HG03565 (cell line): ENCODE measurements around the gene EFEMP2.

Source experiments
- ATAC-seq: cut with Tn5 transposase; IDR thresholded peaks from one replicate; pipeline ENCODE4 v1.9.1; 2021; ENCODE audit warnings: mild to moderate bottlenecking, moderate library complexity; ENCODE audit not compliant: unreplicated experiment

EFEMP2 gene

DNA sequence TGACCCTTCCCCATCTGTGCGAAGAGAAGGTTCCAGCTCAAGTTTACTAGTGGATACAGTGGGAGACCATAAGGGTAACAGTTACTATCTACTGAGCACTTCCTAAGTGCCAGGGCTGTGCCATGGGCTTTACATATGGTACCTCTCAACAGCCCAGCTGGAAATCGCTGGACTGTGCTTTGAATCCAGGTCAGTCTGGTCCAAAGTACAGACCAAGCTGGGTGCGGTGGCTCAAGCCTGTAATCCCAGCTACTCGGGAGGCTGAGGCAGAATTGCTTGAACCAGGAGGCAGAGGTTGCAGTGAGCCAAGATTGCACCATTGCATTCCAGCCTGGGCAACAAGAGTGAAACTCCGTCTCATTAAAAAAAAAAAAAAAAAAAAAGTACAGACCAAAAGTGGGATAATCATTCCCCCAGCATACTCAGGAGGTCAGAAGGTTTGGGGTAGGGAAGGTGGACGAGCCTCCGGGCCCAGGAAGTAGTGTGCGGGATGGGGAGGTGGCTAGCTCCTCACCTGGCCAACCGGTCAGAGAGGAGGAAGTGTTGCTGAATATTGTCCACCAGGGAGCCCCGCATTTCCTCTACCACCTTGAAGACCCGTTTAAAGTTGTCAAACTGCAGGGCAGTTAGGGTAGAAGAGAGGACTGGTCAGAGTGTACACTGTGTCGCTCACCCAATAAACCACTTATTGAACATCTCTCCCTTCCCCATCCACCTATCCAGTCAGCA is 13.4 kb upstream of the EFEMP2 start:
- ATAC-seq = no peak

DNA sequence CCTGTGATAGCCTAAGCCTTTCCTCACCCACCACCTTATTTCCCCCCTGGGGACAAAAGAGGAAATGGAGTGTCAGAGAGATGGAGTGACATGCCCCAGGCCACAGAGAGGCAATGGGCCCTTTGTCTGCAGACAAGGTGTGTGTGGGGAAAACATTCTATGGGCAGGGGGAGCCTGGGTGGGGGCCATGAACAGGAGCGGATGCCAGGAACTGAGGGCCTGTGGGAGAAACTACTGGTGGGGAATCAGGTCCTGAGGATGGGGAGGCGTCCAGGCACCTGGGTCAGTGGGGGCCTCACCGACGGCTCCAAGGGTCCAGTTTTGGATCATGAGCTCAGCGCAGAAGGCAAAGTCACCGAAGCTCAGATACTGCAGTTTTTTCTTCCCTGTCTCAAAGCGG is 12.6 kb upstream of the EFEMP2 start:
- ATAC-seq = no peak

DNA sequence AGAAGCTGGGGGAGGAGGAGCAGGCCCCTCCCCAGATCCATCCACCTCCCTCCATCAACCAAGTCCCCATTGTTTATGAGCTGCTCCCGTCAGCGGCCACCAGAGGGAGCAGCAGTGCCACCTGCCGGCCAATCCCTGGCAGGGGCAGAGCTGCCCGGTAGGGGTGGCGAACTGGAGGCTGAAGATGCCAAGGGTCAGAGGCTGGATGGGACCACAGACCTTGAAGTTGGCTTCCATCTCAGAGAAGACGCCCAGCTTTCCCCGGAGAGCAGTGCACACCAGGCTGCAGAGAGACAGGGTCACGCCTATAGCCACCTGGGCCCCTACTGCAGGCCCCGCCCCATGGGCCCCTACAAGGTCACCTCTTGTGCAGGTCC is 12.1 kb upstream of the EFEMP2 start:
- ATAC-seq = peak; percentile 28

DNA sequence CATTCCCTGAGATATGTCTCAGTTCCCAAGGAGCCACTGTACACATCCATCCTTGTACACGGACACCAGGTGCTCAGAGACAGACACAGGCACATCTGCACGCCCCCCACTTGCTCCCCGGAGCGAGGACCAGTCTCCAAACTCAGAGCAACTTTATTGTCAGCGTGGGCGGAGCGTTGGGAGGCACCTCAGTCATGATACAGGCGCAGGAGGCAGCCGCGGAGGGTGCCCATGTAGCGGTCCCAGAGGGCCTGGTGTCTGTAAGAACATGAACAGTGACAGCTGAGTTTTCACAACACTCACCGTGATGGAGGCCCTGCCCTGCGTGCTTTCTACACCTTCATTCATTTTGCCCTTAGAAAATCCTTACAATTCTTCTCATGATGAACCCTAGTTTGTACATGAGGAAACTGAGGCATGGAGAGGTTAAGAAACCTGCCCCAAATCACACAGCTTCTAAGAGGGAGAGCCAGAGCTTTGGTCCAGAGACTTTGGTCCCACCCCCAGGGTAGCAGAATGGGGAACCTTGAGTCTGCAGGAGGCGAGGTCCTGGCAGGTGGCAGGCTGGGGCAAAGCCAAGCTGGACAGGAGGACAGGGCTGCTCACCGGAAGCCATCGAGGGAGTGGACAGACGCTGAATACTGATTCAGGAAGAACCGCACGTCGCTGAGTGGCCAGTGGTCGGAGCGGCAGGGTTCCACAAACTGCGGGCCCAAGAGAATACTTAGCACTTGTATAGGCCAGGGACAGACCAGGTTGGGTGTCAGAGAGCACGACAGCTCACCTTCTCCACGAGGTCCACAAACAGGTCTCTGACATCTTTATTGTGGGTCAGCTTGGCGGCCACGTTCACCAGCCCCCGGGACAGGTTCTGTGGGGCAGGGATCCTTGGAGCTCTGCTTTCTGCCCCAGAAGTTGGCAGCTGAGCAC is 11.5 kb upstream of the EFEMP2 start:
- ATAC-seq = no peak

DNA sequence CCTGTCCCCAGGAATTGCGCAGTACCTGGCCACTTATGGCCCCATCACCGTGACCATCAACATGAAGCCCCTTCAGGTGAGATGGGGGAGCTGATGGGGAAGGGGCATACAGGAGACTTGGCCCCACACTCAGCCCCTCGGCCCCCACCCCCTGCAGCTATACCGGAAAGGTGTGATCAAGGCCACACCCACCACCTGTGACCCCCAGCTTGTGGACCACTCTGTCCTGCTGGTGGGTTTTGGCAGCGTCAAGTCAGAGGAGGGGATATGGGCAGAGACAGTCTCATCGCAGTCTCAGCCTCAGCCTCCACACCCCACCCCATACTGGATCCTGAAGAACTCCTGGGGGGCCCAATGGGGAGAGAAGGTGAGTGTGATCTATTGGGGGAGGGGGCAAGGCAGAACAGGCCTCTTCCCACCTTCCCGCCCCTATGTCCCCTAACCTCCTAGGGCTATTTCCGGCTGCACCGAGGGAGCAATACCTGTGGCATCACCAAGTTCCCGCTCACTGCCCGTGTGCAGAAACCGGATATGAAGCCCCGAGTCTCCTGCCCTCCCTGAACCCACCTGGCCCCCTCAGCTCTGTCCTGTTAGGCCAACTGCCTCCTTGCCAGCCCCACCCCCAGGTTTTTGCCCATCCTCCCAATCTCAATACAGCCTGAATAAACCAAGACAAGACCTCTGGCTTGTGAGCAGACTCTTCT is 10.6 kb upstream of the EFEMP2 start:
- no peak for ATAC-seq

DNA sequence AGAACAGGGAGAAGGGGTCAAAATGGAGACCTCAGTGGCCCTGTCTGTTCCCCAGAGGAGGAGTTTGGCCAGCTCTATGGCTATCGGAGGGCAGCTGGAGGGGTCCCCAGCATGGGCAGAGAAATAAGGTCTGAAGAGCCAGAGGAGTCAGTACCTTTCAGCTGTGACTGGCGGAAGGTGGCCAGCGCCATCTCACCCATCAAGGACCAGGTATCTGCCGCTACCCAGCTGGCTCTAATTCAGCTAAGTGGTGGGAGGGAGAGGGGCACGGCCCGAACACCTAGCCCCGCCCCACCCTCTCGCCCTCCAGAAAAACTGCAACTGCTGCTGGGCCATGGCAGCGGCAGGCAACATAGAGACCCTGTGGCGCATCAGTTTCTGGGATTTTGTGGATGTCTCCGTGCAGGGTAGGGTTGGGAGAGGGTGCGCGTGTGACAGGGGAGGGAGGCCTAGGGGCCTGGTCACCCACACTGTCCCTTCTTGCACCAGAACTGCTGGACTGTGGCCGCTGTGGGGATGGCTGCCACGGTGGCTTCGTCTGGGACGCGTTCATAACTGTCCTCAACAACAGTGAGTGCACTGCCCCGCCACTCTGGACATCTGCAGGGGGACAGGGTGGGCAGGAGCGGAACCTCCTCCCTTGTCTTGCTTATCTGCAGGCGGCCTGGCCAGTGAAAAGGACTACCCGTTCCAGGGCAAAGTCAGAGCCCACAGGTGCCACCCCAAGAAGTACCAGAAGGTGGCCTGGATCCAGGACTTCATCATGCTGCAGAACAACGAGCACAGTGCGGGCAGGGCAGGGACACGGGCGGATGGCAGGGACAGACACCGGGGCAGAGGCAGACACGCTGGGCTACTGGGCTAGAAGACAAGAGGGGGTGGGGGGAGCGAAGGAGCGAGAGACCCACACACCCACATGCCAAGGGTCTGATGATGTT is 9.8 kb upstream of the EFEMP2 start:
- ATAC-seq = no peak

DNA sequence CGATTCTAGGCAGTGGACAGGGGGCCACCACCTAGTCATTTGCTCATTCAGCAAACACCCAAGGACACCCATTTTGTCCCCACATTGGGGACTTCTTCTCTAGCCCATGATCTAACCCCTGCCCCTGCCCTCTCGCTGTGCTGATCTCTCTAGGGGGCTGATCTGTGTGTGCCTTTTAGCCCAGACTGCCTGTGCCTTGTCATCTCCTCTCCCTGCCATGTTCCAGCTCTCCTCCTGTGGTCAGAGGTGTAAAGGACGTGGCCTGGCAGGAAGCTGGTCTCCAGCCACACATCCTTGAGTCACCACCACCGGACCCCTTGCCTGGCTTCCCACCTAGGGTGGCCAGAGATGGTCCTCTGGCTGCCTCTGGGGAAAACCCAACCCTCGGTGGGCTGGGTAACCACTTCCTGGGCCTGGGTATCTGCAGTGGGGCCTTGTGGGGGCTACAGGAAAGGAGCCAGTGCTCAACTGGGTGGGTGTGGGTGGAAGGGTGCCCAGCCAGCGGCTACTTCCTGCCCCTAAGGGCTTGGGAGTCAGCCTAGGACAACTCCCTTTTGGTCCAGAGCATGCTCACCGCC is 8.3 kb upstream of the EFEMP2 start:
- no peak for ATAC-seq

DNA sequence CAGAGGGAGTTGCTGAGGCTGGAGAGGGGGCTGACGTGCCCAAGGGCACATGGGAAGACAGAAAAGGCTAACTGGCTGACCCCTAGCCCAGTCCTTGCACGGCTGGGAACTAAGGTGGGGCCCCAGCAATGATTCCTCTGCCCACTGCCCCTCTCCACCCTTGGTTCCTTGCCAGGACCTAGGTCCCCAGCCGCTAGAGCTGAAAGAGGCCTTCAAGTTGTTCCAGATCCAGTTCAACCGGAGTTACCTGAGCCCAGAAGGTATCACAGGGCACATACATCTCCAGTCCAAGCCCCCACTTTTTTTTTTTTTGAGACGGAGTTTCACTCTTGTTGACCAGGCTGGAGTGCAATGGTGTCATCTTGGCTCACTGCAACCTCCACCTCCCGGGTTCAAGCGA is 7.4 kb upstream of the EFEMP2 start:
- no peak for ATAC-seq

DNA sequence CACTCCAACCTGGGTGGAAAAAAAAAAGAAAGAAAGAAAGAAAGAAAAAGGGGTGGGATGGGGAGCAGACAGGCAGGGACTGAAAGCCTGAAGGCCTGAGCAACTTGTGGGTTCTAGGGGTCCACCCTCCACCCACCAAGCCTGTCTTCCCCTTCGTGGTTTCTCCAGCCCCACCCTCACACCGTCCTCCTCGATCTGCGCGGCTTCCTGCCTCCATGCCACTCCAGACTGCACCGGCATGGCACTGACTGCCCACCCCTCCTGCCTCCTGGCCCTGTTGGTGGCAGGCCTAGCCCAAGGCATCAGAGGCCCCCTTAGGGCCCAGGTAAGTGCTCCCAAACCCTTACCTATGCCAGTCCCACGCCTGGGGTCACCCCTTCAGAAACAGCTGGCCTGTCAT is 7.0 kb upstream of the EFEMP2 start, which contains the start of gene CTSW:
Gene CTSW, plus strand, starts transcription at position 221 of the 400 bp plus-strand sequence. Its CDS starts 18 bp downstream, at position 239.
- ATAC-seq = no peak

DNA sequence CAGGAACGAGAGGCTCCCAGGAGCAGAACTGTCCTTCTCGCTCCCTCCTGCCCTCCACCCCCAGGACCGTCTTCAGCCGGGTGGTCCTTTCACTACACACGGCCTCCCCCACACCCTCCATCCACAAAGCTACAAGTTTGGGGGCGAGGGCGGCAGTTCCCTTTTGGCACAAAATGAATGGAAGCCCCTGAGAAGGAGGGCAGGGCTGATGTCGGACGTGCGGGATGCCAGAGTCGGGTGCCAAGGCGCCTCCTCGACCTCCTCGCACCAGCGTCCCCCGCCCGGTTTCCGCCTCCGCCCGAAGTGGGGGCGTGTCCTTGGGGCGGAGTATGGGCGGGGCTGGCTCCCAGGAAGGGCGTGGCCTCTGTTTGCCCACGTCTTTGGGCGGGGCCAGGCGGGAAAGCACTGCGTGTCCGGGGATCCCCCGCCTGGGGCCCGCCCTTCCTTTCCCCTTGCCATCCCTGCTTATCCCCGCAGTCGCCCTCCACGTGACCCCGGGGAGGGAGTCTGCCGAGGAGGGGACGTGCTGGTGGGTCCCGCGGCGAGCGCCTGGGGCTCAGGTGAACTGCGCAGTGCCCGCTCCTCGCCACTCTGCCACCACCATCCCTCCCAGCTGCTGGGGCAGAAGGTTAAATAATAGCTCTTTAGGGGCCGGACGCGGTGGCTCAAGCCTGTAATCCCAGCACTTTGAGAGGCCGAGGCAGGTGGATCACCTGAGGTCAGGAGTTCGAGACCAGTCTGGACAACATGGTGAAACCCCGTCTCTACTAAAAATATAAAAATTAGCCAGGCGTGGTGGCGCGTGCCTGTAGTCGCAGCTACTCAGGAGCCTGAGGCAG is 937 bp upstream of the EFEMP2 start:
- peak; percentile 74 for ATAC-seq

DNA sequence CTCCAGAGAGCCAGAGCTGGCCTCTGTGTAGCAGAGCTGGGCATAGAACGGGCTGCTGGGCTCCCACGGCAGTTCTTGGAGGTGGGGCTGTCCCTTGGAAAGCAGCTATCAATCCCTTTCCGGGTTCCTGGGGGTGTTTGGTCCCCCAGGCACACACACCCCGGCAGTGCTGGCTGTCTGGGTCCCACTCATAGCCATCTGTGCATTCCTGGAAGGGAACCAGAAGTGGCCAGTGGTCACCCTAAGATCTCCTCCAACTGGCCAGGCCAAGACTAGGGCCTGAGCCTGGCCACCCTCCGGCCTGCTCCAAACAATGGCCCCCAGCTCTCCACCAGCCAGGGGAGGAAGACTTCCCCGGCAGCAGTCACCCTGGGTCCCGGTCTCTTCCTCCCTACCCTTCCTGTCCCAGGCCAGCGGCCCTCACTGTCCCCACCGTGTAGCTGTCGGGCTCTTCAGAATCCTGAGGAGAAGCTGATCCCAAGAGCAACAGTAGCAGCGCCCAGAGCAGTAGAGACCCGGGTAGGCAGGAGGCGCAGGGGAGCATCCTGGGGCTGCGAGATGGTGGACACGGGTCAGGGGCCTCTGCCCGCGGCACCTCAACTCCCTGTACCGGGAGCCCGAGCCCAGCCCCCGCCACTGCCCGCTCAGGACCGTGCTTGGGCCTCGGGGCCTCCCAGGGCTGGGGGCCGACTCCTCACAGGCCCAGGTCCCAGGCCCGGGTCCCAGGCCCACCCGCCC is 620 bp downstream of the EFEMP2 start:
- ATAC-seq = no peak

DNA sequence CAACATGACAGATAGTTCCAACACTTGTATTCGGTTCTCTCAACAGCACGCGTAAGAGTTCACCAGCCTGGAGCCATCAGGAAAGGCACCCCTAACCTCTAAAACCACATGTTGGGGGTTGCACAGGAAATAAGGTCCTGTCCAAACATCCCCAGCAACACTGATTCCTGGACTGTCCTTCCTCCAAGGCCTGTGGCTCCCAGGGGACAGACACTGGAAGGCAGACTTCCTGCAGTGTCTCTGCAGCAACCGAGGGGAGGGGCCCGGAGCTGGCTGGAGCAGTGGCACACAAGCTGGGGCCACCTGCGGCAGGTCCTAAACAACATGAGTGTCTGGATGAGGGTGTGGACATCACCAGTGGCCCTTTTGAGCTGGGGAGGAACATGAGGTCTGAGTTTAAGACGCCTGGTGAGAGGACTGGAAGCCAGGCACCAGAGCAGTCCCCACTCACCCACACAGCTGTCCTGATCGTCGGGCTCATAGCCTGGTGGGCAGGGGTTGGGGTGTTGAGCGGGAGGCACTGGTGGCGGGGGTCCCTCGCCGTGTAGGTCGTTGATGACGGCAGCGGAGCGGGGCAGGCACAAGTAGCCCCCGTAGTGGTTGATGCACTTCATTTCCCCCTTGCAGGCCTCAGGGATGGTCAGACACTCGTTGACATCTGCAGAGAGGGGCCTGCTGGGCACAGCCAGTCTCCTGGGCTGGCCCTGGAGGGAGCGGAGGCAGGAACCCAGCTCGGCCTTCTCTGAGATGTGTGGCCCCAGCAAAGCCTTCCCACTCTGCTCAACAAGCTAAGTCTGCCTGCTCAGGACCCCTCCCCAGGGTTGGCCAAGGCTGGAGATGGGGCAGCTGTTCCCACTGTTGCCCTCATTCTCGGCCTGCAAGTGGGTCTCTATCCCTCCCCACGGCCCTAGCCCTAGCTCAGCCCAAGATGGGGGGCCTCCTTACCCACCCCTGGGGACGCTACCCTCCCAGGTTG is 1.6 kb downstream of the EFEMP2 start:
- ATAC-seq = no peak

DNA sequence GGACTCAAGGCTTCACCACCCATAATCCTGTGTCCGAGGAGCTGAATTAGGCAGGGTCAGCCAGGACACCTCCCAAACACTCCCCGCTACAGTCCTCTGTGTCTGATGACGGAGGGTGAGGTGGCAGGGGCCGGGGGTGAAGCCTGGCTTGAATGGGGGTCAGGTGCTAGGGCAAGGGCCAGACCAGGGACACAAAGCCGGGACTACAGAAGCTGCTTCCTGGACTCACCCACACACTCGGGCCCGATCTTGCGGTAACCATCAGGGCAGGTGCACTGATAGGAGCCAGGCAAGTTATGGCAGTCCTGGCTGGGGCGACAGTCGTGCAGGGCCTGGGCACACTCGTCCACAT is 2.3 kb downstream of the EFEMP2 start:
- no peak for ATAC-seq

DNA sequence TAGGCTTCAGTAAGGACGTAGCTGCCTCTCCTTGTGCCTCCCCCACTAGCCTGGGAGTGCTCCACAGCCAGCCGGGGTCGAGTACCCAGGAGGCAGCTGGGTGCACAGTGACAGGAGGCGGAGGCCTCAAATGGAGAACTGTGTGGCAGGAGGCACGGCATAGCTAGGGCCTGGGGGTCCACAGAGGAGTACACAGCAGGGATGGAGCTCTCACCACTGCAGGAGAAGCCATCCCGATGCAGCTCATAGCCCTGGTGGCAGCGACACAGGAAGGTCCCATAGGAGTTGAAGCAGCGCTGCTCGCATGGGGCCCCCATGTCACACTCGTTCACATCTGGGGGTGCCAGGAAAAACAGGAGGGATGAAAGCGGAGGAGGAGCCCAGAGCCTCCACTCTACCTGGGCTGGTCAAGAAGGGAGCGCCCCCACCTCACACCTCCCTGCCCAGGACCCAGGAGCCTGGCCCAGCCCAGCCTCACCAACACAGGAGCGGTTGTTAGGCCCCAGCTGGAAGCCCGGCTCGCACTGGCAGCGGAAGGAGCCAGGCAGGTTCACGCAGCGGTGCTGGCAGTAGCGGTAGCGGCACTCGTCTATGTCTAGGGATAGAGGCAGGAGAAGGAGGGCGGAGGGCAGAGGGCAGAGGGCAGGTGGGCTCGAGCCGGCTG is 2.8 kb downstream of the EFEMP2 start:
- no peak for ATAC-seq

DNA sequence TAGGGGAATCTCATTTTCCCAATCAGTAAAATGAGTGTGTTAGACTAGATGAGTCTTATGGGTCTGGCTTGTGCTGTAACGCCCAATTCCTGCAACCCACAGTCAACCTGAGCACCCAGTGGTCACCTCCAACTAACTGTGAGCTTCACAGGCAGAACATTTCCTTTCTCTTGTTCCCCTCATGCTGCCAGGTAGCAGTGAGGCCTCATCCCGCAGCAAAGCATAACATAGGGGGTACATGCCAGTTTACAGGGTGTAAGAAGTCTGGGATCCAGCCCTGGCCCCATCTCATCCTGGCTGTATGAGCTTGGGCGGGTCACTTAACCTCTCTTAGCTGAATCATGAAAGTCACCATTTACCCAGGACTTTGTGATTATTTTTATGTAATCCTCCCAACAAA is 3.7 kb downstream of the EFEMP2 start:
- ATAC-seq = no peak

DNA sequence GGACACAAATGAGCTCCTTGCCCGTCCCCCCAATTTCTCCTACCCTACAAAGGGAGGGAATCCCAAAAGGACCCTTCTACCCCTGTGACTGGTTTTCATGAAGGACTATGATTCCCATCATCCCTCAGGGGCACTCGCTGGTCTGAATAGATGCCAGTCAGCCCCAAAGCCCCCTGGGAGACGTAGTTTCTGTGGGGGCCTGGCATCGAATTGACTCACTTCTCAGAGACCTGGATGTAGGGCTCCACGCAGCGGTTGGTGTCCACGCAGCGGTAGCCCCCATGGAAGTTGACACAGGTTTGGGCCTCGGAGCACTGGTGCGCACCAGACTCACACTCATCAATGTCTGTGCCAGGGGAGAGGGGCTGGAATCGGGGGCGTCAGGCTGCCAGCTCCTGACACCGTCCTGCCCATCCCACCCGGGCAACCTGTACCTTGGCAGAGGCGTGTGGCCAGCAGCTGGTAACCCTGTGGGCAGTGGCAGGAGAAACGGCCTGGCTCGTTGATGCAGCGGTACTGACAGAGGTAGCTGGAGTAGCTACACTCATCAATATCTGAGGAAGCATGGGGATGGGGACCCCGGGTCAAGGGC is 4.4 kb downstream of the EFEMP2 start:
- no peak for ATAC-seq
